PFSK-1 (cell line): Measurements from ENCODE around the gene UGDH.
A peak's percentile ranks its signal among the peaks of the same experiment; 100 is the strongest.

ENCODE experiments used
- FOXP2 ChIP-seq: optimal IDR thresholded peaks from 2 replicates; pipeline ENCODE3; 2011; ENCODE audit warnings: borderline replicate concordance, control low read depth, inconsistent platforms; ENCODE audit not compliant: insufficient read depth; ENCODE audit errors: extremely low read length, extremely low read depth
- POLR2AphosphoS5 ChIP-seq: IDR thresholded peaks from 2 replicates; pipeline ENCODE4 v1.6.1; 2012; ENCODE audit warnings: low read depth, mild to moderate bottlenecking, control low read depth, low read length, moderate library complexity
- SIN3A ChIP-seq: IDR thresholded peaks from 2 replicates; pipeline ENCODE4 v1.6.1; 2012; ENCODE audit warnings: mild to moderate bottlenecking, low read length, moderate library complexity, borderline replicate concordance; ENCODE audit not compliant: insufficient read depth
- TAF1 ChIP-seq: IDR thresholded peaks from 2 replicates; pipeline ENCODE4 v1.6.1; 2012; ENCODE audit warnings: low read length, control low read depth, borderline replicate concordance; ENCODE audit not compliant: insufficient read depth
- TF ChIP-seq, protein P1 (sequence below), 2 experiments: IDR thresholded peaks; 2 replicates each; pipeline versions ENCODE4 v1.6.1 to v1.8.0; 2011 to 2012; ENCODE audit warnings: low read depth in 2 of 2, low read length in 2 of 2, control low read depth in 1 of 2, inconsistent platforms in 1 of 2, mild to moderate bottlenecking in 1 of 2, moderate library complexity in 1 of 2; ENCODE audit not compliant: insufficient read depth in 1 of 2

UGDH gene

DNA sequence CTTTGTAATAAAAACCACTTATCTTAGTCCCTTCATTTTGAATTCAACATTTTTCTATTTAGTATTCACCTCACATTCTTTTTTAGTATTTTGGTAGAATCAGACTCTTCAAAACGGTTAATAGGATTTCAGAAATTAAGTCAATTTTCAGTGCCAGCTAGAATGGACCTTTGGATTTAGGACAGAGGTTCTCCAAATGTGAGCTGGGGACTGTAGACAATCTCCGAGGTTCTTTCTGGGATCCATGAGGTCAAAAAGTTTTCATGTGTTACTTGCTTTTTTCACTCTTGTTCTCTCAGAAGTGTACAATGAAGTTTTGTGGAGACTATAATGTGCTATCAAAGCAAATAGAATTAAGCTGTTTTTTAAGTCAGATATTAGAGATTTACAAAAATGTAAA, 2.3 kb upstream of the UGDH start:
- TF ChIP-seq SIN3A: no peak
- TF ChIP-seq, protein P1, sequence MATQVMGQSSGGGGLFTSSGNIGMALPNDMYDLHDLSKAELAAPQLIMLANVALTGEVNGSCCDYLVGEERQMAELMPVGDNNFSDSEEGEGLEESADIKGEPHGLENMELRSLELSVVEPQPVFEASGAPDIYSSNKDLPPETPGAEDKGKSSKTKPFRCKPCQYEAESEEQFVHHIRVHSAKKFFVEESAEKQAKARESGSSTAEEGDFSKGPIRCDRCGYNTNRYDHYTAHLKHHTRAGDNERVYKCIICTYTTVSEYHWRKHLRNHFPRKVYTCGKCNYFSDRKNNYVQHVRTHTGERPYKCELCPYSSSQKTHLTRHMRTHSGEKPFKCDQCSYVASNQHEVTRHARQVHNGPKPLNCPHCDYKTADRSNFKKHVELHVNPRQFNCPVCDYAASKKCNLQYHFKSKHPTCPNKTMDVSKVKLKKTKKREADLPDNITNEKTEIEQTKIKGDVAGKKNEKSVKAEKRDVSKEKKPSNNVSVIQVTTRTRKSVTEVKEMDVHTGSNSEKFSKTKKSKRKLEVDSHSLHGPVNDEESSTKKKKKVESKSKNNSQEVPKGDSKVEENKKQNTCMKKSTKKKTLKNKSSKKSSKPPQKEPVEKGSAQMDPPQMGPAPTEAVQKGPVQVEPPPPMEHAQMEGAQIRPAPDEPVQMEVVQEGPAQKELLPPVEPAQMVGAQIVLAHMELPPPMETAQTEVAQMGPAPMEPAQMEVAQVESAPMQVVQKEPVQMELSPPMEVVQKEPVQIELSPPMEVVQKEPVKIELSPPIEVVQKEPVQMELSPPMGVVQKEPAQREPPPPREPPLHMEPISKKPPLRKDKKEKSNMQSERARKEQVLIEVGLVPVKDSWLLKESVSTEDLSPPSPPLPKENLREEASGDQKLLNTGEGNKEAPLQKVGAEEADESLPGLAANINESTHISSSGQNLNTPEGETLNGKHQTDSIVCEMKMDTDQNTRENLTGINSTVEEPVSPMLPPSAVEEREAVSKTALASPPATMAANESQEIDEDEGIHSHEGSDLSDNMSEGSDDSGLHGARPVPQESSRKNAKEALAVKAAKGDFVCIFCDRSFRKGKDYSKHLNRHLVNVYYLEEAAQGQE (IDR thresholded peaks at IDR 0.05; ENCODE audit: insufficient read depth in 1 of 2, low read depth in 2 of 2, low read length in 2 of 2): no peak
- TF ChIP-seq POLR2AphosphoS5: no peak
- no peak for TF ChIP-seq FOXP2

DNA sequence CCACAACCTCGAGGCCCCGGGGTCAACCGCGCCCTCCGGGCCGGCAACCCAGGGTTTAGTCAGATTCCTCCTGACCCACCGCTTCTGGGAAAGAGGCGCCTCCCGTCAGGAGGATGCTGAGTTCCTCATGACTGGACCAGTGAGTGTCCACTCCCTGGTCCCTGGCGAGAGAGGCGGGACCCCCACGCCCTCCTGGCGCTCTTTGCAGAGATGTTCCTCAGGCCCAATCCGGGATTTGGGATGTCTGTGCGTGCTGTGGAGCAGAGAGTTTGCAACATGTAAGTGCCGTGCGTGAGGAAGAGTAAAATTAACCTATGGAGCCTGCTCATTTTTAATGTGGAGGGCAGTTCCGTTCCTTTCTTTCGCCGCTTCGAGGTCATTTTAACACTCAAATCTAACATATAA, 824 bp upstream of the UGDH start:
- TF ChIP-seq FOXP2: peak; percentile 20
- TF ChIP-seq TAF1: no peak
- TF ChIP-seq SIN3A: no peak; the same call in 1 of the 2 replicates
- TF ChIP-seq, protein P1 (IDR thresholded peaks at IDR 0.05; ENCODE audit: insufficient read depth in 1 of 2, low read depth in 2 of 2, low read length in 2 of 2): no peak
- TF ChIP-seq POLR2AphosphoS5: no peak

DNA sequence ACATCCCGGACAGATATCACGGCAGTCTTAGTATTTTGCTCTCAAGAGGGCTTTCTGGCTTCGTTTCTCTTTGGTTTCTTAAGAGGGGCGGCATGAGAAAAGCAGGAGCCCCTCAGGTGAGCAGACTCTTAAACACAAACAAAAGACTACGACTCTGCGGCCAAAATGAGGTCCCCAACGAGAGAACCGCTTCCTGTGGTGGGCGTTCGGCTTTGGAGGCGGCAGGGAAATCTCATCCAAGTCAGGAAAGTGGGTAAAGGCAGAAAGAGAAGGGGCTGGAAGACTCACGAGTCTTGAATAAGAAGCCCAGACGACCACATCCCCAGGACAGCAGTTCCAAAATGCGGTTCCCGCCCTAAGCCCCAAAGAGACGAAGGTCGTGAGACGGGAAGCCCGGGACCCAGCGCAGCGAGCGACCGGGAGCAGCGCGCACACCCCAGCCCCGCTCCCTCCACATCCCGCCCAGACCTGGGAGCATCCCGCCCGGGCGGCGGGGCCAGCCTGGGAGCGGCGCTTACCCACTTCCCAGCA, 409 bp downstream of the UGDH start:
- TF ChIP-seq, protein P1 (IDR thresholded peaks at IDR 0.05; ENCODE audit: insufficient read depth in 1 of 2, low read depth in 2 of 2, low read length in 2 of 2): no peak
- TF ChIP-seq SIN3A: no peak
- TF ChIP-seq FOXP2: no peak
- no peak for TF ChIP-seq TAF1

DNA sequence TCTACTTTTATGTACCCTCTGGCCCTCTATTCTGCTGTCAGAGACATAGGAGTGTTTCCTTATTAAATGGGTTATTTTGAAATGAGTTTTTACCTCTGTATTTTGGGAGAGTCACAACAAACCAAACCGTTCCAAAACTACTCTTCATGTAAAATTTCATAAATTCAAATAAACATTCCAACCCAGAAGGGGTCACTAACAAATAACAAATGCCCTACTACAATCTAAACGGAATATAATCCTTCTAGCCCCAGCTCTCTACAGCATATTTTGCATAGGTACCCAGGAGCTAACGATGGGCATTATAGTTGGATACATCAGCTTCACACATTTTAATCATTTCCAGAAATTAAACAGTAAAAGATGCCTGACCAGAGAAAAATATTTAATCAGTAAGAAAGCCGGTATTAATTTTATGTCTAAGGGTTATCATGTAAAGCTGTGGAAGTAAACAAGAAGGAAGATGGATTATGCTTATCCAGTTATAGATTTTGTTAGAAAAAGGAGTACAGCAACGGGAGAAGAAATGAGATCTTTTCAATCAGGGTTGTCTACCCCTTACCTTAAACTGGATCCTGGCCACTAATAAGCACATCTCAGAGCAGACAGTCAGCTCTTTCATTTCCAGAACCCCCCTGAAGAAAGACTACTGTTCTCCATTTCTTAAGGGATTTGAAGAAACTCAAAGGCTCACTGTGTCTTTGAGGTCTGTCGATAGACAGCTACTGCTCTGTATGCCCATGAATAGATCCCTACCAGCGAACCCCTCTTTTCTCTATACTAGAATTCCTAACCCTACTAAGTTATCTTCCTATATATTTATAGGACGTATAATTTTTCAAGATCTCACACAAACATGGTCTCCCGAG, 1.2 kb downstream of the UGDH start:
- no peak for TF ChIP-seq POLR2AphosphoS5
- TF ChIP-seq, protein P1 (IDR thresholded peaks at IDR 0.05; ENCODE audit: insufficient read depth in 1 of 2, low read depth in 2 of 2, low read length in 2 of 2): no peak
- TF ChIP-seq TAF1: no peak
- no peak for TF ChIP-seq SIN3A
- TF ChIP-seq FOXP2: no peak
